HG02981 (cell line): ENCODE results near the gene KLKB1.

ENCODE experiments used
- ATAC-seq: cut with Tn5 transposase; IDR thresholded peaks from one replicate; pipeline ENCODE4 v1.9.1; 2021; ENCODE audit warnings: mild to moderate bottlenecking, moderate library complexity; ENCODE audit not compliant: unreplicated experiment

KLKB1 gene

DNA sequence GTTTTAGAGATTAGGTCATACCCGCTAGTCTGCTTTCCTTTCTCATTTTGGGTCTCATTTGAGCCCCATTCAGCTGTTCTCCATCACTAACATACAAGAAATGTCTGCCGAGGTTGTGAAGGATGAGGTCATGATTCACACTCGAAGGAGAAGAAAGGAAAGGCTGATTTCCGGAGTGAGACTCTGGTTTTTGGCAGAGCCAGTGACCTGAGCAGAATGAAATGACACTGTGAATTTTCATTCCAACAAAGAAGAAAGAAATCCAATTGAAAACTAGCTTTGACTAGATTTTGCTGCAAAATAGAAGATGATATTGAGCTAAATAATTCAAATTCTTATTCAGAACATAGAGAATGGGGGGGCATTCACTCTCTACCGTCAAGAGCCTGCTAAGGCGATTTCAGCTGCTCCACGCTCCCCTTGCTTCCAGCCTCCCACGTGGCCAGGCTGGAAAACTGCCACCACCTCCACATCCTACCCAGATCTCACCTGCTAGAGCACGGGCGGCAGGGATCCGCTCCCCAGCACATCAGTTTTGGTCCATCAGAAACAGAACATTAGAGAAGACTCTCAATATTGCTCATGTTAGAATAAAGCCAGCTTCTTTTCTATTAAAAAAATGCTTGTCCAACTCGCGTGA, 77.7 kb downstream of the KLKB1 start:
- ATAC-seq = no peak

DNA sequence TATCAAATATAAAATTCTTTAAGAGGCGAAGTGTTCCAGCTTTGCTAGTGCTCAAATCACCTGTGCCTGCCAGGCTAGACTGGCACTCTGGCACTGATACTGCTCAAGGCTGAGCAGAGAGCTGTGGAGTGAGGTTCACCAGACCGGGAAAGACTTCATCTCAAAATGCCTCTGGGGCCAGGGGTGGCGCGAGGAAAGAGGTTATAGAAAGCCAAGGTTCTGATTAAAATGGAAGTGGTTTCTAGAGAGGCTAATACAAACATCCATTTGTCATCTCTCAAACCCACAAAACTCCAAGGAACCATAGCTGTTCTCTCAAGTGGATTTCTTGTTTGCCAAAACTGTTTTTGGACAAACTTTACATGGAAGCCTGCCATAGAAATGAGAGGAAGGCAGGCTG, 80.2 kb downstream of the KLKB1 start:
- no peak for ATAC-seq

DNA sequence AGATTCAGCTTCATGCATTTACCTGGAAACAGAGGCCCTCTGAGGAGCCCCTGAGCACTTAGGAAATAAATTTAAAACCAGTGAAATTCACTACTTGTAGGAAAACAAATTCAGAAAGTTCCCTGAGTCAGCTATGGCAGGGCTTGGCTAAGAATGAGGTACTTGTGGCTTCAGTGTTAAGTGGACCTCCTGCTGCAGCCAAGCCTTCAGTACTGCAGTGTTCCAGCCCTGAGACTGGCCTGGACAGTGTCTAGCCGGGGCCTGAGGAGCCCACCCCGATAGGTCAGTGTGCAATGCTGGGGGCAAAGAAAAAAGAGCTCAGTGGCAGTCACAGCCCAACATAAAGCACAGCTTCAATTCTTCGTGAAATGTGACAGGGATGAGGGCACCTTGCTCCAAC, 80.6 kb downstream of the KLKB1 start:
- ATAC-seq = no peak
